HepG2 (cell line): ENCODE data around the gene DAB2. TPM values are rescaled to one million over a fixed set of nuclear protein-coding genes. Genes with fewer than 3 reads are reported as not detected.

Experiments used
- ATAC-seq: fragments of 200-7000 bp; cut with Tn5 transposase; 3 replicates; pipeline ENCODE4 v1.9.1; 2020; ENCODE audit warnings: mild to moderate bottlenecking, moderate library complexity
- BruUV-seq: library from RNA; stranded (reverse); fragments of 400-500 nt; replicated peaks from 2 replicates; lab custom pipeline; 2021; lab: Mats Ljungman, UMichigan
- CTCF ChIA-PET: fragments of 300-600 bp; formaldehyde crosslinking; extraction: SDS; loops from one replicate; lab custom pipeline; 2021; ENCODE audit warnings: low total read pairs, inconsistent platforms, low intra/inter-chr PET ratio; lab: Yijun Ruan, JAX
- POLR2A ChIA-PET: fragments of 350-600 bp; sonication (Branson Sonifier 250); formaldehyde crosslinking; loops from one replicate; lab custom pipeline; 2020; ENCODE audit warnings: antibody characterized with exemption, inconsistent platforms; lab: Yijun Ruan, JAX
- DNase-seq: peaks from one replicate; pipeline ENCODE4 v3.0.0-alpha.2; 2015; ENCODE audit warnings: low spot score
- FAIRE-seq: peaks from 3 replicates; lab custom pipeline; 2011; peaks lifted over from hg19 to GRCh38; lab: Jason Lieb, UNC
- H2AFZ ChIP-seq: one replicate; pipeline ENCODE4 v1.6.1; 2011; ENCODE audit warnings: low read length, inconsistent platforms
- H3K27ac ChIP-seq: fragments of 300-600 bp; 3 replicates; pipeline ENCODE4 v1.8.0; 2011; ENCODE audit warnings: mixed run types, mild to moderate bottlenecking, mixed read lengths, low read length, inconsistent platforms; ENCODE audit not compliant: insufficient read depth; ENCODE audit errors: extremely low read length
- H3K27me3 ChIP-seq, 2 experiments: fragments of 200-600 bp in 1 of 2; 2 replicates in 1 of 2; 3 replicates in 1 of 2; pipeline versions ENCODE4 v1.6.0 to v1.8.0; 2011; ENCODE audit warnings: low read length in 2 of 2, mild to moderate bottlenecking in 2 of 2, moderate library complexity in 2 of 2, inconsistent platforms in 1 of 2; ENCODE audit not compliant: insufficient read depth in 2 of 2, control insufficient read depth in 1 of 2
- H3K36me3 ChIP-seq, 2 experiments: fragments of 200-600 bp in 1 of 2; replicated peaks in 1 of 2; 2 replicates in 1 of 2; 3 replicates in 1 of 2; pipeline versions ENCODE4 v1.5.1 to v1.8.0; 2011; ENCODE audit warnings: low read length in 2 of 2, inconsistent platforms in 1 of 2; ENCODE audit not compliant: insufficient read depth in 2 of 2, control insufficient read depth in 1 of 2
- H3K4me1 ChIP-seq: 2 replicates; pipeline ENCODE4 v1.5.1; 2012; ENCODE audit warnings: low read length, inconsistent platforms; ENCODE audit not compliant: insufficient read depth
- H3K4me2 ChIP-seq: 2 replicates; pipeline ENCODE4 v1.6.0; 2011; ENCODE audit warnings: low read depth, low read length, inconsistent platforms
- H3K4me3 ChIP-seq, 3 experiments: fragments of 200-600 bp in 1 of 3; sonication (generic), shearing (Covaris generic) in 1 of 3; replicated peaks in 1 of 3; 2 replicates each; pipeline ENCODE4 v1.5.1; 2011 to 2016; ENCODE audit warnings: low read length in 3 of 3, inconsistent platforms in 2 of 3, low read depth in 2 of 3, mild to moderate bottlenecking in 2 of 3, control low read depth in 1 of 3, mixed read lengths in 1 of 3; ENCODE audit not compliant: insufficient read depth in 1 of 3
- H3K79me2 ChIP-seq: one replicate; pipeline ENCODE4 v1.6.1; 2011; ENCODE audit warnings: low read length, inconsistent platforms; ENCODE audit not compliant: insufficient read depth
- H3K9ac ChIP-seq: 2 replicates; pipeline ENCODE4 v1.6.0; 2011; ENCODE audit warnings: mild to moderate bottlenecking, low read depth, low read length, inconsistent platforms; ENCODE audit not compliant: insufficient read depth
- H3K9me3 ChIP-seq: 2 replicates; pipeline ENCODE4 v1.5.1; 2012; ENCODE audit warnings: mild to moderate bottlenecking, low read length
- H4K20me1 ChIP-seq: 2 replicates; pipeline ENCODE4 v1.6.0; 2011; ENCODE audit warnings: inconsistent platforms, mild to moderate bottlenecking, low read length, moderate library complexity; ENCODE audit not compliant: insufficient read depth
- IRF1 ChIP-seq: sonication (generic); formaldehyde crosslinking; IDR thresholded peaks from 2 replicates; pipeline ENCODE4 v1.4.0; 2020; ENCODE audit warnings: low read depth, mild to moderate bottlenecking, missing genetic modification reagents
- PCBP1 ChIP-seq: fragments of 200-400 bp; formaldehyde crosslinking; IDR thresholded peaks from 2 replicates; pipeline ENCODE4 v1.6.1; 2017; ENCODE audit warnings: mild to moderate bottlenecking, low read depth, low read length, borderline replicate concordance
- STAT6 ChIP-seq: sonication (generic); formaldehyde crosslinking; IDR thresholded peaks from 2 replicates; pipeline ENCODE4 v1.4.0; 2020; ENCODE audit warnings: missing genetic modification reagents, mild to moderate bottlenecking, borderline replicate concordance
- ZBTB40 ChIP-seq, 2 experiments: fragments of 450-650 bp in 1 of 2; sonication (generic) in 1 of 2; formaldehyde crosslinking in 1 of 2; IDR thresholded peaks; 2 replicates each; pipeline versions ENCODE4 v1.6.1 to v1.8.0; 2016 to 2022; ENCODE audit warnings: antibody characterized with exemption in 1 of 2, mild to moderate bottlenecking in 1 of 2, missing genetic modification reagents in 1 of 2
- ZFP1 ChIP-seq: IDR thresholded peaks from 2 replicates; pipeline ENCODE4 v1.6.1; 2016
- ZNF101 ChIP-seq: sonication (generic); formaldehyde crosslinking; IDR thresholded peaks from 2 replicates; pipeline ENCODE4 v1.4.0; 2020; ENCODE audit warnings: mild to moderate bottlenecking, low read depth, missing genetic modification reagents, borderline replicate concordance
- ZNF24 ChIP-seq: fragments of 450-650 bp; IDR thresholded peaks from 2 replicates; pipeline ENCODE4 v1.6.1; 2017; ENCODE audit warnings: antibody characterized with exemption, mild to moderate bottlenecking
- ZNF839 ChIP-seq: sonication (generic); formaldehyde crosslinking; IDR thresholded peaks from 2 replicates; pipeline ENCODE4 v1.4.0; 2020; ENCODE audit warnings: missing genetic modification reagents, mild to moderate bottlenecking, borderline replicate concordance
- ZNF891 ChIP-seq: sonication (generic); formaldehyde crosslinking; IDR thresholded peaks from 2 replicates; pipeline ENCODE4 v1.5.0; 2020; ENCODE audit warnings: mild to moderate bottlenecking, missing genetic modification reagents
- WGBS: methylation state at CpG from one replicate; pipeline ENCODE4 v1.1.6; 2017; ENCODE audit warnings: low lambda C conversion rate; 5-methylcytosine and 5-hydroxymethylcytosine counted together
- in situ Hi-C: cut with HindIII; loops from 2 replicates; pipeline ENCODE4 v1.10.0; 2017; ENCODE audit warnings: low pct_unique_long_range_greater_than_20kb; ENCODE audit not compliant: extremely low pct_ligation_motif_present
- intact Hi-C: fragments of 100-400 bp; cut with micrococcal nuclease; formaldehyde crosslinking; loops from one replicate; pipeline ENCODE4 v1.10.0; 2022; ENCODE audit not compliant: unreplicated experiment
- polyA plus RNA-seq, 8 experiments: library from polyadenylated mRNA; depleted of rRNA in 3 of 8; stranded (reverse) in 7 of 8; unstranded in 1 of 8; fragments of >200 nt; fragmentation: Illumina TruSeq in 4 of 8; extraction: Trizol in 4 of 8; gene quantifications; 2 replicates each; pipeline versions ENCODE4 v1.2.1 to v1.2.3, GENCODE V29; 2011 to 2016; ENCODE audit warnings: low read depth in 4 of 8, missing spikeins in 1 of 8, mixed read lengths in 1 of 8; ENCODE audit not compliant: insufficient read depth in 1 of 8
- total RNA-seq, 5 experiments: library from RNA; depleted of rRNA; stranded (reverse); fragments of >200 nt; fragmentation: Illumina TruSeq; extraction: Trizol; gene quantifications; 2 replicates each; pipeline ENCODE4 v1.2.3, GENCODE V29; 2016; ENCODE audit warnings: low read depth in 1 of 5

Gene DAB2
- total and polyA plus RNA-seq, 2 of the 13 experiments (the other 11 are each of a cell fraction or from before 2014, with no cell fraction given) = 6.4 to 6.5 TPM

- CTCF ChIA-PET = no interaction called here
- no peak overlapping the region for H3K9ac ChIP-seq
- H3K27me3 ChIP-seq = no peaks in the 10 kb centered on the region
- POLR2A ChIA-PET = no interaction called here
- in situ Hi-C loops = no loop called here
- TF ChIP-seq ZNF101 (CRISPR knock-in tag) (no peak), IRF1 (CRISPR knock-in tag) (no peak), STAT6 (CRISPR knock-in tag) (no peak), ZBTB40 (IDR thresholded peaks at IDR 0.05) (no peak), ZBTB40 (CRISPR knock-in tag; IDR thresholded peaks at IDR 0.05) (no peak), ZNF891 (no peak), PCBP1 (no peak), ZNF839 (no peak), ZFP1 (CRISPR knock-in tag) (no peak), ZNF24 (no peak)
- no TSS peak for BruUV-seq
- H3K27ac ChIP-seq = no peak overlapping the region
- H3K36me3 ChIP-seq = no peaks in the 10 kb centered on the region
- intact Hi-C loops = no loop called here
- WGBS = 36% methylated on average over 2 of the region's 2 CpGs
- DNase-seq = no peak
- H3K9me3 ChIP-seq = no peaks in the 10 kb centered on the region
- no peaks in the 10 kb centered on the region for H3K4me1 ChIP-seq
- no peaks in the 10 kb centered on the region for H4K20me1 ChIP-seq
- no peak for ATAC-seq
- no peak overlapping the region for H3K4me2 ChIP-seq
- no peaks in the 10 kb centered on the region for H3K79me2 ChIP-seq
- H3K4me3 ChIP-seq = no peak overlapping the region
- no peak overlapping the region for H2AFZ ChIP-seq
- no peak for FAIRE-seq
Measured at GRCh38 chr5:39331861-39332381, 92.9 kb downstream of the DAB2 start.
